K562 (cell line): ENCODE measurements around the gene TMEM167B. TPM values are rescaled to one million over a fixed set of nuclear protein-coding genes. Genes with fewer than 3 reads are reported as not detected.
A peak's percentile ranks its signal among the peaks of the same experiment; 100 is the strongest.

Experiments used
- CBX8 ChIP-seq: fragments of 200-600 bp; sonication (generic); IDR thresholded peaks from 2 replicates; pipeline ENCODE4 v1.6.1; 2012; ENCODE audit warnings: borderline replicate concordance, mixed run types, low read depth, mild to moderate bottlenecking, moderate library complexity, mixed read lengths, low read length, control low read depth, inconsistent platforms; ENCODE audit not compliant: poor library complexity, severe bottlenecking; ENCODE audit errors: extremely low read depth
- HDAC3 ChIP-seq: fragments of 450-650 bp; IDR thresholded peaks from 2 replicates; pipeline ENCODE4 v1.6.1; 2018; ENCODE audit warnings: borderline replicate concordance, mild to moderate bottlenecking, moderate library complexity; ENCODE audit not compliant: partially characterized antibody
- KLF10 ChIP-seq: fragments of 250-450 bp; sonication (Bioruptor Pico); IDR thresholded peaks from 2 replicates; pipeline ENCODE4 v1.6.1; 2021; ENCODE audit warnings: matching md5 sums
- PHTF2 ChIP-seq: fragments of 250-450 bp; sonication (Bioruptor Pico); IDR thresholded peaks from 2 replicates; pipeline ENCODE4 v1.5.0; 2021; ENCODE audit warnings: mild to moderate bottlenecking
- SMARCE1 ChIP-seq: fragments of 450-650 bp; IDR thresholded peaks from 2 replicates; pipeline ENCODE4 v1.7.1; 2016; ENCODE audit warnings: mild to moderate bottlenecking
- TEAD2 ChIP-seq: fragments of 450-650 bp; IDR thresholded peaks from 2 replicates; pipeline ENCODE4 v1.6.1; 2016; ENCODE audit warnings: missing genetic modification characterization, control low read depth, missing compliant biosample characterization
- UBTF ChIP-seq, 2 experiments: IDR thresholded peaks; 2 replicates each; pipeline ENCODE4 v1.6.1; 2012; ENCODE audit warnings: improper control_type of control experiment in 2 of 2, low read depth in 2 of 2, low read length in 2 of 2, borderline replicate concordance in 1 of 2
- ZKSCAN3 ChIP-seq: fragments of 250-450 bp; sonication (Bioruptor Pico); IDR thresholded peaks from 2 replicates; pipeline ENCODE4 v1.4.0; 2020
- ZNF12 ChIP-seq: sonication (generic); formaldehyde crosslinking; IDR thresholded peaks from 2 replicates; pipeline ENCODE4 v1.4.0; 2020; ENCODE audit warnings: mild to moderate bottlenecking, missing genetic modification reagents
- ZNF41 ChIP-seq: fragments of 250-450 bp; sonication (Bioruptor Pico); conservative IDR thresholded peaks from 2 replicates; pipeline ENCODE4 v1.4.0; 2020; ENCODE audit warnings: mild to moderate bottlenecking
- ZNF609 ChIP-seq: sonication (generic); formaldehyde crosslinking; IDR thresholded peaks from 2 replicates; pipeline ENCODE4 v1.8.1; 2023; ENCODE audit warnings: missing genetic modification reagents, mild to moderate bottlenecking, borderline replicate concordance
- polyA plus RNA-seq, 8 experiments: library from polyadenylated mRNA; depleted of rRNA in 4 of 8; stranded (reverse) in 5 of 8; unstranded in 3 of 8; fragments of >200 nt; fragmentation: Nextera tagmentation in 2 of 8; fragmentation: Illumina TruSeq in 1 of 8; extraction: Ambion mirVana in 2 of 8; extraction: Trizol in 1 of 8; gene quantifications; 2 replicates each; pipeline versions ENCODE4 v1.2.1 to v1.2.3, GENCODE V29; 2011 to 2014; ENCODE audit warnings: inconsistent platforms in 1 of 8, missing spikeins in 1 of 8
- total RNA-seq, 7 experiments: library from RNA; depleted of rRNA in 6 of 7; stranded (reverse); fragments of >200 nt in 6 of 7; fragmentation: Illumina TruSeq in 2 of 7; extraction: Trizol in 2 of 7; gene quantifications; 2 replicates each; pipeline versions ENCODE4 v1.2.1 to v1.2.3, GENCODE V29; 2011 to 2021; ENCODE audit warnings: low replicate concordance in 1 of 7
- TF ChIP-seq, protein P1 (sequence below): fragments of 450-650 bp; IDR thresholded peaks from 2 replicates; pipeline ENCODE4 v1.6.1; 2018; ENCODE audit not compliant: partially characterized antibody
- TF ChIP-seq, protein P2 (sequence below): fragments of 450-650 bp; IDR thresholded peaks from 2 replicates; pipeline ENCODE4 v1.7.1; 2018; ENCODE audit warnings: mild to moderate bottlenecking, low read depth; ENCODE audit not compliant: partially characterized antibody

Gene TMEM167B
- total and polyA plus RNA-seq, 9 of the 15 experiments (the other 6 are each of a cell fraction or from before 2014, with no cell fraction given), result 17.2 to 36.4 (median 32.2) TPM

DNA sequence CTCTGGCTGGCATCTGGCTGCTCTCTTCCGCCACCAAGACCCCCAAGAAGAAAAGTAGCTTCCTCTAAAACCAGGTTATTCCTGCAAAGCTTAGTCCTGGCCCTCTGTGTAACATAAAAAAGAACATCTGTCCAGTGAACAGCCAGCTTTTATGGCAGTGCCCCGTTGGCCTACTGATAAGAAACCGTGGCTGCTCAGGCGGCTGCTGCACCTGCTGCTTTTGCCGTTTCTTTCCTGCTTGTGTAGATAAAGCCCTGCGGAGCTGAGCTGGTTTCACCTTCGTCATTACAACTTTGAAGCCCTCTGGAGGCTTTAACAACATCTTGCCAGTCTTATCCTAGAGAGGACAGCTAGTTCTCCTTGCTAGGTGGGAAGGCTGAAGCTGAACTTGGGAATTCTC lies 43.9 kb downstream of the TMEM167B start (continued):
- TF ChIP-seq, protein P1, sequence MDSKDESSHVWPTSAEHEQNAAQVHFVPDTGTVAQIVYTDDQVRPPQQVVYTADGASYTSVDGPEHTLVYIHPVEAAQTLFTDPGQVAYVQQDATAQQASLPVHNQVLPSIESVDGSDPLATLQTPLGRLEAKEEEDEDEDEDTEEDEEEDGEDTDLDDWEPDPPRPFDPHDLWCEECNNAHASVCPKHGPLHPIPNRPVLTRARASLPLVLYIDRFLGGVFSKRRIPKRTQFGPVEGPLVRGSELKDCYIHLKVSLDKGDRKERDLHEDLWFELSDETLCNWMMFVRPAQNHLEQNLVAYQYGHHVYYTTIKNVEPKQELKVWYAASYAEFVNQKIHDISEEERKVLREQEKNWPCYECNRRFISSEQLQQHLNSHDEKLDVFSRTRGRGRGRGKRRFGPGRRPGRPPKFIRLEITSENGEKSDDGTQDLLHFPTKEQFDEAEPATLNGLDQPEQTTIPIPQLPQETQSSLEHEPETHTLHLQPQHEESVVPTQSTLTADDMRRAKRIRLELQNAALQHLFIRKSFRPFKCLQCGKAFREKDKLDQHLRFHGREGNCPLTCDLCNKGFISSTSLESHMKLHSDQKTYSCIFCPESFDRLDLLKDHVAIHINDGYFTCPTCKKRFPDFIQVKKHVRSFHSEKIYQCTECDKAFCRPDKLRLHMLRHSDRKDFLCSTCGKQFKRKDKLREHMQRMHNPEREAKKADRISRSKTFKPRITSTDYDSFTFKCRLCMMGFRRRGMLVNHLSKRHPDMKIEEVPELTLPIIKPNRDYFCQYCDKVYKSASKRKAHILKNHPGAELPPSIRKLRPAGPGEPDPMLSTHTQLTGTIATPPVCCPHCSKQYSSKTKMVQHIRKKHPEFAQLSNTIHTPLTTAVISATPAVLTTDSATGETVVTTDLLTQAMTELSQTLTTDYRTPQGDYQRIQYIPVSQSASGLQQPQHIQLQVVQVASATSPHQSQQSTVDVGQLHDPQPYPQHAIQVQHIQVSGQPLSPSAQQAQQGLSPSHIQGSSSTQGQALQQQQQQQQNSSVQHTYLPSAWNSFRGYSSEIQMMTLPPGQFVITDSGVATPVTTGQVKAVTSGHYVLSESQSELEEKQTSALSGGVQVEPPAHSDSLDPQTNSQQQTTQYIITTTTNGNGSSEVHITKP, result peak; percentile 41
- TF ChIP-seq ZNF609, result no peak
- TF ChIP-seq PHTF2 (CRISPR knock-in tag), result no peak
- no peak for TF ChIP-seq ZNF41
- no peak for TF ChIP-seq KLF10
- 0 out of 4 replicates have a peak, but pooled peaks of 1 of the 2 experiments have one; percentile 47 for TF ChIP-seq UBTF (IDR thresholded peaks at IDR 0.05; ENCODE audit: borderline replicate concordance in 1 of 2, low read depth in 2 of 2, low read length in 2 of 2)
- TF ChIP-seq CBX8, result no peak
- no peak for TF ChIP-seq HDAC3
- TF ChIP-seq ZNF12, result no peak
- no peak for TF ChIP-seq TEAD2 (tag)
- TF ChIP-seq SMARCE1, result peak; percentile 43; the same call in 1 of the 2 replicates
- TF ChIP-seq, protein P2, sequence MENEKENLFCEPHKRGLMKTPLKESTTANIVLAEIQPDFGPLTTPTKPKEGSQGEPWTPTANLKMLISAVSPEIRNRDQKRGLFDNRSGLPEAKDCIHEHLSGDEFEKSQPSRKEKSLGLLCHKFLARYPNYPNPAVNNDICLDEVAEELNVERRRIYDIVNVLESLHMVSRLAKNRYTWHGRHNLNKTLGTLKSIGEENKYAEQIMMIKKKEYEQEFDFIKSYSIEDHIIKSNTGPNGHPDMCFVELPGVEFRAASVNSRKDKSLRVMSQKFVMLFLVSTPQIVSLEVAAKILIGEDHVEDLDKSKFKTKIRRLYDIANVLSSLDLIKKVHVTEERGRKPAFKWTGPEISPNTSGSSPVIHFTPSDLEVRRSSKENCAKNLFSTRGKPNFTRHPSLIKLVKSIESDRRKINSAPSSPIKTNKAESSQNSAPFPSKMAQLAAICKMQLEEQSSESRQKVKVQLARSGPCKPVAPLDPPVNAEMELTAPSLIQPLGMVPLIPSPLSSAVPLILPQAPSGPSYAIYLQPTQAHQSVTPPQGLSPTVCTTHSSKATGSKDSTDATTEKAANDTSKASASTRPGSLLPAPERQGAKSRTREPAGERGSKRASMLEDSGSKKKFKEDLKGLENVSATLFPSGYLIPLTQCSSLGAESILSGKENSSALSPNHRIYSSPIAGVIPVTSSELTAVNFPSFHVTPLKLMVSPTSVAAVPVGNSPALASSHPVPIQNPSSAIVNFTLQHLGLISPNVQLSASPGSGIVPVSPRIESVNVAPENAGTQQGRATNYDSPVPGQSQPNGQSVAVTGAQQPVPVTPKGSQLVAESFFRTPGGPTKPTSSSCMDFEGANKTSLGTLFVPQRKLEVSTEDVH, result no peak
- no peak for TF ChIP-seq ZKSCAN3 (CRISPR knock-in tag)
